ENCODE data around the gene UBE2D1.

Gene UBE2D1

DNA sequence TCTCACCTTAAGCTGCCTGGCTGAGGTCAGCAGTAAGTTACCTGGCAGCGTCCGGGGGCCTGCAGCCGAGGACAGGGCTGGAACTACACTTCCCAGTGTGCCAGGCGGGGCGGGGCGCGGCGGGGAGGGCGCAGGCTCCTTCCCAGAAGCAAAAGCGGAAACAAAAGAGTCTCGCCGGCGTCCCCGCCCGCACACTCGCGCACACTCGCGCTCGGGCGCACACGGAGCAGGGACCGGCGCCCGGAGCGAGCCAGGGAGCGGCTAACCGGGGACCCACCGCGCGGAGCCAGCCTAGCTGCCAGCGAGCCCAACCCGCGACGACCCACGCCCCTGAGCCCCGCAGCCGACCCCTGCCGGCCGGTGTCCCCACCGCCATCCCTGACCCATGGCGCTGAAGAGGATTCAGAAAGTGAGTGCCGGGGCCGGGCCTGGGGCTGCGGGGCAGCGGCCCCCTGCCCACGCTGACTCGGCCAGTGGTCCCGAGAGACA is at the start of gene UBE2D1:
Gene UBE2D1, plus strand, starts transcription at position 190 of the 489 bp plus-strand sequence. Its CDS starts 196 bp downstream, at position 386.
- DNase-seq, result peak; percentile 88

DNA sequence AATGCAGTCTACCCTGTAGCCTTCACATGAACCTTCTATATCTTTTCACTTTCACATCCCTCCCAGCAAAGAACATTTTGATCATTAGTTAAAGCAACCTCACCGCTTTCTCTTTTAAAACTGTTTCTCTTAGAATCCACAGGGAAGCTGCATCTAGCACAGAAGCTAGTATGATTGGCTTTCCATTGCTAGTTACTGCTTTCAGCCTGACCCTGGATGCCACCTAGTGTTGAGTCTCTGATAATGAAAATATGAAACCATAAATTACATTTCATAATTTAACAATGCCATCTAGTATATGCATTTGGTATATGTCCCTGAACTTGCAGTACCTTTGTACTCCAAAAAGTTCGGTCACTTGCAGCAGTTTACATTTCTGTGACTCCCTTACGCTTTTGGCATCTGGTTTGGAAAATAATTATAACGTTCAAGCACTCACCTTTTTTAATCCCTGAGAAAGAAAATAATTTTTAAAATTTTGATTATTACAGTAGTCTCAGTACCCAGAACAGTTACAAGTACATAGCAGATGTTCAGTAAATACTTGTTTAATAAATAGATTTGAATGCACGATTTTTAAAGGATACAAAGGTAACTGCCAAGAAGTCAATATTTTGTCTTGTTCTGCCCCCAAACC is 43.1 kb upstream of the UBE2D1 start:
- peak; percentile 49 for DNase-seq

DNA sequence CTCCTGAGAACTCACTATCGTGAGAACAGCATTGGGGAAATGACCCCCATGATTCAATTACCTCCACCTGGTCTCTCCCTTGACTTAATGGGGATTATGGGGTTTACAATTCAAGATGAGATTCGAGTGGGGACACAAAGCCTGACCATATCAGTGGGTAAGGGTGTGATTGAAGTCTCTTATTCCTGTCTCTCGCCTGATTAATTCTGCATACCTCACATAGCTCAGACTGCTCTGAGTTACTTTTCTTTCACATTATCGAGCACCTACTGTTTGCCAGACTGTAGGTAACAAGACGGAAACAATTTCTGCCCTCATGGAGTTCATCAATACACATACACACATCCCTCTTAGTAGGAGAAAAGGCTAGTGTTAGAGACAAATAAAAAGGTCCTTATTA is 40.8 kb upstream of the UBE2D1 start:
- no peak for DNase-seq

DNA sequence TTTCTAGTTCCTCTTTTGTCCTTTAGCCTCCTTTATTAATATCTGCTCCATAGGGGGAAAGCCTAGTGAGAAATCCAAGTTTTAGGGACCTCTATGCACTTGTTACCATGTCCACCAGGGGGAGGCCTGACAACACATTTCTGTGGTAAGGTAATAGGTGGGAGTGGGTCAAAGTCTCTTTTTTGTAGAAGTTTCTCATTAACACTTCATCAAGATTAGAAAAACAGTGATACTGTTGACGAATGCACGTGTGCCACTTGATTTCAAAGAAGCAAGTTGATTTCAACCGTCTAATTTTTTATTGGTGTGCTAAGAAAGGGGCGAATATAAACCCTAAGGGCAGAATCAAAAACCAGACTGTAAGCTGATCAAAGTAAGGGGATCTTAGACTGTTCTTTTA is 35.2 kb upstream of the UBE2D1 start:
- peak; percentile 74 for DNase-seq

DNA sequence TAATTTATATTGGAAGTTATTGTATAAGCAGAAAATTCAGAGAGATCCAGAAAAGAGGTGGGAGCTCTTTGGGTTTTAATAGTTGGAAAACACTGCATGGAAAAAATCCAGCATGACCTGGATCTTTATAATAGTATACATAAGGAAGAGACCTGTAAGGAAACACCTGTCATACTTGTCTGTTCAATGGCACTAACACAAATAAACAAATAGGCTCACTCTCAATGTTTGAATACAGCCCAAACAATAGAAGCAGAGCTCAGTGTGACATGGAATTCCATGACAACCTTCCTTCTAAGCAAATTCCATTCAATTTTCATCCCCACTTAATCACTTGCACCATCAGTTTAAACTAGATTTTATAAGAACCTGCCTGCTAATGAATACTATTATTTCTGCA is 34.1 kb upstream of the UBE2D1 start:
- no peak for DNase-seq

GRCh38 chr10:58302254-58302653 is 32.6 kb upstream of the UBE2D1 start:
- DNase-seq, result no peak

DNA sequence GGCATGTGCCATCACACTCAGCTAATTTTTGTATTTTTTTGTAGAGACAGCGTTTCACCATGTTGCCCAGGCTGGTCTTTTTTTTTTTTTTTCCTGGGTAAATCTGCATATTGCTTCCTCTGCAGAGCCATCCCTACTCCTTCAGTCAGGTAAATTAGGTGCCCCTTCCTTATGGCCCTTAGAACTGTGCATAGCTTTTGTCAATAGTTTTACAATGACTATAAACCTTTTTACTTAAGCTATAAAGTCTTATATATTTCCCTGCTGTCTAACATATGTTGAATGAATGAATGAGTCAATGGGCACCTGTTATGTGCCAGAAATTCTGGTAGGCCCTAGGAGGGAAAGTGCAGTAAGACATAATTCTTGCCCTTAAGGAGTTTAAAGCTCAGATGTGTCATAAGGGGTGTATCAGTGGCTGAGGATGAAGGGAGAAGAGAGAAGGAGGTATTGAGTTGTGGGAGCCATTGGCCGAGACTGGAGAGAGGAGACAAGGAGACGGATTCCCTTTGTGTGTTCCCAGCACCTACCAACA is 30.6 kb upstream of the UBE2D1 start:
- no peak for DNase-seq

GRCh38 chr10:58305821-58306220 is 29.0 kb upstream of the UBE2D1 start:
- no peak for DNase-seq

GRCh38 chr10:58307676-58308075 is 27.1 kb upstream of the UBE2D1 start:
- DNase-seq, result no peak

DNA sequence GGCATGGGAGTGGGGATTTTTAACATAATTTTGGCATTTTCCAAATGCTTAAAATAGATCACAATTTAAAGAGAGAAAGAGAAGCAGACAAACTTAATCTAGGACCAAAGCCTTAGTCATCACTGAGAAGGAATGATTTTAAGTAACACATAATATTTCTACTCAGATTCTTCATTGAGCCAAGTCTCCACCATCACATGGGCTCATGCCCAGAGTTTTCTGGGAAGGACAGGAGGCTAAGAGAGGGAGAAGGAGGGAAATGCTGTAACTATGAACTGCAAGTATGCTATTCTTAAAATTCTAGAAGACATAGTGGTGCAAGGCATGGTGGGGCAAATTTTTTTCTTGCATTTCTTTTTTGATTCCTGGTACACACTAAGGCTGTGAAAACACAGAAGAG is 23.8 kb upstream of the UBE2D1 start:
- DNase-seq, result no peak

GRCh38 chr10:58316874-58317273 is 17.9 kb upstream of the UBE2D1 start:
- no peak for DNase-seq

GRCh38 chr10:58318346-58318745 is 16.5 kb upstream of the UBE2D1 start:
- DNase-seq, result no peak

DNA sequence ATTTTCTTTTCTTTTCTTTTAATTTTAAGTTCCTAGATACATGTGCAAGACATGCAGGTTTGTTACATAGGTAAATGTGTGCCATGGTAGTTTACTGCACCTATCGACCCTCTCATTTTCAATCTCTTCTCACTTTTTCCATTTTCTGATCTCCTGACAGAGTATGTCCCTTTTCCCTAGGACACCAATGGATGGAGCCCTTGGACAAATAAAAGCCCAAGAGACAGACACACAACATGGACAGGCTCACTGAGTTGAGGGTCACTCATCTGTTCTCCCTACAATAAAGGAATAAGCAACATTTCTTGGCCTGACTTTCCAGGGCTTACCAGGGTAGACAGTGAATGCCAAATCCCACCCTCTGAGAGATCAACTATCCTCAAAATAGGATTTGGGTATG is 15.2 kb upstream of the UBE2D1 start:
- no peak for DNase-seq

DNA sequence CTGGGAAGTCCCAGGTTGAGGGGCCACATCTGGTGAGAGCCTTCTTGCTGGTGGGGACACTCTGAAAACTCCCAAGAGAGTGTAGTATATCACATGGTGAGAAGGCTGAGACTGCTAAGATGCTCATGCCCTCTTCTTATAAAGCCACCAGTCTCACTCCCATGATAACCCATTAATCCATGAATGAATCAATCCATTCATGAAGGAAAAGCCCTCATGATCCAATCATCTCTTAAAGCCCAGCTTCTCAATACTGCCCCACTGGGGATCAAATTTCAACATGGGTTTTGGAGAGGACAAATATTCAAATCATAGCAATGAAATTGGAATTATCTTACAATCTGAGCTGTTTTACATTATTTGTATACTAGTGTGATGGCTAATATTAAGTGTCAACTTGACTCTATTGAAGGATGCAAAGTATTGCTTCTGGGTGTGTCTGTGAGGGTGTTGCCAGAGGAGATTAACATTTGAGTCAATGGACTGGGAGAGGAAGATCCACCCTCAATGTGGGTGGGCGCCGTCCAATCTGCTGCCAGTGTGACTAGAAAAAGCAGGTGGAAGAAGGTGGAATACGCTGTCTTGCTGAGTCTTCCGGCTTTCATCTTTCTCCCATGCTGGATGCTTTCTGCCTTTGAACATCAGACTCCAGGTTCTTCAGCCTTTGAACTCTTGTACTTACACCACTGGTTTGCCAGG is 14.3 kb upstream of the UBE2D1 start:
- DNase-seq, result no peak

GRCh38 chr10:58322072-58322834 is 12.6 kb upstream of the UBE2D1 start:
- no peak for DNase-seq

GRCh38 chr10:58322835-58323209 is 12.0 kb upstream of the UBE2D1 start:
- DNase-seq, result no peak

GRCh38 chr10:58326967-58327381 is 7.8 kb upstream of the UBE2D1 start:
- DNase-seq, result no peak

DNA sequence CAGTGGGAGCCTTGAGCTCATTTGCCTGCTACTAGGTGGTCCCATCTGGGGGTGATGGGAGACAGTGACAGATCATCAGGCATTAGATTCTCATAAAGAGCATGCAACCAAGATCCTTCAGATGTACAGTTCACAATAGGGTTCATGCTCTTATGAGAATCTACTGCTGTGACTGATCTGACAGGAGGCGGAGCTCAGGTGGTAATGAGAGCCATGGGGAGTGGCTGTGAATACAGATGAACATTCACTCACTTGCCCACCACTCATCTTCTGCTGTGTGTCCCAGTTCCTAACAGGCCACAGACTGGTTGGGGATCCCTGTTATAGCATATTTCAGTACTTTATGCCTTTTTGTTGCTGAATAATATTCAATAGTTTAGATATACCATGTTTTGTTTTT is 6.6 kb upstream of the UBE2D1 start:
- DNase-seq, result no peak

DNA sequence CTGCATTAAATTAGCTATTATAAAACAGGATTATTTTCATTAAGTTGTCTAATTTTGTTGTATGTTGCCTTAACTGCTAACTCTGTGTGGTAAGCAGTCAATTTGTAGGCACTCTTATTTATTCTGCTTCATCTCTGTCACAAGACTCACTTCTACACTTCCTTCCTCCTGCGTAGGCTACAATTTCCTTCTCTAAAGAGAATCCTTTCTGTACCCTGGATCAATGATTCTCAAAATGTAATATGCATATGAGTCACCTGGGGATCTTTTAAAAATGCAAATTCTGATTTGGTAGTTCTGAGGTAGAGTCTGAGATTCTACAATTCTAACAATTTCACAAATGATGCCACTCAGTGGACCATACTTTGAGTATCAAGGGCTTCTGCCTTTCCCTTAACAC is 4.4 kb upstream of the UBE2D1 start:
- no peak for DNase-seq

GRCh38 chr10:58331646-58332045 is 3.2 kb upstream of the UBE2D1 start:
- no peak for DNase-seq

- DNase-seq, result peak; percentile 19
Measured at GRCh38 chr10:58335306-58336005, 650 bp downstream of the UBE2D1 start.

DNA sequence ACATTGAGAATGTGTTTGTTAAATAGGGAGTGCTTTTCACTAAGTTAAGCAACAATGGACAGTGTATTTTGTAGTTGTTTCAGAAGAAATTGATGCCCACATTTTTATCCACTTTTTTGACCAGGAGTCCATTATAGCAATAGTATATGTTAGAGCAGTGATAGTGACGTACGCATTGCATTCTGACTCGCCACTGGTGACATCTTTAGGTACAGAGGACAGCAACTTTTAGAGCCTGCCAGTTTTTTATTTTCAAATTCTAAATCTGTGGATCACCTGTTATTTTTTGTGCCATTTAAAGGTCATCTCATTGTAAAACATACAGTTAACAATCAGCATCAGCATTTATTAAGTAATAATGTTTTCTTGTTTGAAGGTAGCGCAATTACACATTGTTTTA is 1.4 kb downstream of the UBE2D1 start:
- no peak for DNase-seq

DNA sequence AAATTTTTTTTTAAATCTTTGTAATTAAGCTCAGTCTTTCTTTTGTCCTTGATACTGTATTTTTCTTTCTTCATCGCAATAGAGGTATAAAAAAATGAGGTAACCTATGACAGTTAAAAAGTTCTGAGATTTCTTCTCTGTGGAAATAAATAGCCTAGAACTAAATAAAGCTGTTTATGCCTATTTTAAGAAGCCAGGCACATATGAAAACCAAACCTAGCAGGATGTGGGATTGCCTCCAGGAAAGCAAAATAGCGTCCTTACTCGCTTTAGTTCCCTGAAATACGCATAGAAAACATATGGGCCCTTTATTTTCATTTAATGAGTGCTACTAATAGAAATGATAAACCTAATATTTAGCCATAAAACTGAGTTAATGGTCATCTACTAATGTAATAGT is 6.6 kb downstream of the UBE2D1 start:
- DNase-seq, result no peak

Measured in CD4-positive, alpha-beta T cell treated with Interleukin-6 for 4 hours (primary cell).